Hematopoietic multipotent progenitor cell treated with erythropoietin and hydrocortisone succinate and interleukin-3 and kit ligand, for 4 days (in vitro differentiated cells): ENCODE measurements around the gene REEP6.
"Not testable (repeated sequence)": the region's sequence is repeated elsewhere in the genome, so short reads cannot be mapped to it uniquely, and the experiment has no call there.

Experiments
- DNase-seq: peaks from one replicate; pipeline ENCODE4 v3.0.0-alpha.2; 2015

The REEP6 gene

DNA sequence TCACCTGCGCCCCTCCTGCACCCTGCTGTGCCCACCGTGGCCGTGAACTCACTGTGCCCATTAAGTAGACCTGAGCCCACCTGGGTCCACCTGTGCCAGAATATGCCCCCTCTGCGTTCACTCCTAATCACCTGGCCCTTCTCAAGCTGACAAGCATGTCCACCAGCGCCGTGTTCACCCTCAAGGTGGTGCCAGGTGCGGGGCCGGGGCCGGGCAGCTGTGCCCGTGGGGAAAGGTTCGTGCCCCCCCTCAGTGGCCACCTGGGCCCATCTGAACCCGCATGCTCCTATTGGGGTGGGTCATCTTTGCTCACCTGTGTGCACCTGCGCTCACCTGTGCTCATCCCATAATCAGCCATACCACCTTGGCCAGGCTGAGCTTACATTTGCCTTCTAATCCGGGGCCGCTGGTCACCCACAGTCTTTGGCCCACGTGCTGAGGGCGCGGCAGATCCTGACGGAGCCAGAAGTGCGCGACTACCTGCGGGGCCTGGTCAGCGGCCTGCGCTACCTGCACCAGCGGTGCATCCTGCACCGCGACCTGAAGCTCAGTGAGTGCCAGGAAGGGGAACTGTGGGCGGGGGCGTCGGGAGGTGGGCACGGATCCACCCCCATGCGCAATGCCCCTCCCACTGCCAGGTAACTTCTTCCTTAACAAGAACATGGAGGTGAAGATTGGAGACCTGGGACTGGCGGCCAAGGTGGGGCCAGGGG is 35.2 kb downstream of the REEP6 start:
- DNase-seq: no peak

DNA sequence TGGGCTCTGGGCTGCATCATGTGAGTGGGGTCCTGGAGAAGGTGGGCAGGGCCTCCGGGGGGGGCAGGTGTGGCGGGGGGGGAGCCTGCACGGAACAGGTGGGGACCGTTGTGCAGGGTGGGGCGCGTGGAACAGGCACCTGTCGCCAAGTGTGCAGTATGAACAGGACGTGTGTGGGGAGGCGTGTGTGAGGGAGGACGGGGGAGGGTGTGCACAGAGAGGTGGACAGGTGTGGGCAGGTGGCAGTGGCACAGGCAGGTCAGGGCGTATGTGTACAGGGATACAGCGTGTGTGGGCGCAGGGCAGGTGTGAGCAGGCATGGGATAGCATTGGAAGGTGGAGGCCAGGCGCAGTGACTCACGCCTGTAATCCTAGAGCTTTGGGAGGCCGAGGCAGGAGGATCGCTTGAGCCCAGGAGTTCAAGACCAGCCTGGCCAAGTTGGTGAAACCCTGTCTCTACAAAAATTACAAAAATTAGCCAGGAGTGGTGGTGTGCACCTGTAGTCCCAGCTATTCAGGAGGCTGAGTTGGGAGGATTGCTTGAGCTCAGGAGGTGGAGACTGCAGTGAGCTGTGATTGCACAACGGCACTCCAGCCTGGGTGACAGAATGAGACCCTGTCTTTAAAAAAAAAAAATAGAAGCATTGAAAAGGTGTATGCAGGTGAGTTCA is 36.1 kb downstream of the REEP6 start:
- no peak for DNase-seq

DNA sequence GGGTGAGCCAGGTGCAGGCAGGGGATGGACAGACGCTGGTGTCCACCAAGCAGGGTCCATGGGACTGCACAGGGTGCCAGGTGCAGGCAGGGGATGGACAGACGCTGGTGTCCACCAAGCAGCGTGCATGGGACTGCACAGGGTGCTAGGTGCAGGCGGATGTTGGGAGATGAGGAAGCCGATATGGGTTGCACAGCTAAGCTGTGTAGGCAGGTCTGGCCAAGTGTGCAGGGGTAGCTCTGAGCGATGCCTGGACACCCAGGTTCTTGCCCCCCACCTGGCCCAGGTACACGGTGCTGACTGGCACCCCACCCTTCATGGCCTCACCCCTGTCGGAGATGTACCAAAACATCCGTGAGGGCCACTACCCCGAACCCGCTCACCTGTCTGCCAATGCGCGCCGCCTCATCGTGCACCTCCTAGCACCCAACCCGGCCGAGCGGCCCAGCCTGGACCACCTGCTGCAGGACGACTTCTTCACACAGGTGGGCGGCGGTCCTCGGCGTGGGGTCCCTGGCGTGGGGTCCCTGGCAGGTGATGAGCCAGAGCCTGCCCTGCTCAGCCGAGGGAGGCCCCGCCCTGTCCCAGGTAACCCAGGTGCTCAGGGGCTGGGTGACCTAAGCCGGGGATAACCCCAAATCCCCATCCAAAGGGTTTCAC is 36.8 kb downstream of the REEP6 start:
- no peak for DNase-seq

DNA sequence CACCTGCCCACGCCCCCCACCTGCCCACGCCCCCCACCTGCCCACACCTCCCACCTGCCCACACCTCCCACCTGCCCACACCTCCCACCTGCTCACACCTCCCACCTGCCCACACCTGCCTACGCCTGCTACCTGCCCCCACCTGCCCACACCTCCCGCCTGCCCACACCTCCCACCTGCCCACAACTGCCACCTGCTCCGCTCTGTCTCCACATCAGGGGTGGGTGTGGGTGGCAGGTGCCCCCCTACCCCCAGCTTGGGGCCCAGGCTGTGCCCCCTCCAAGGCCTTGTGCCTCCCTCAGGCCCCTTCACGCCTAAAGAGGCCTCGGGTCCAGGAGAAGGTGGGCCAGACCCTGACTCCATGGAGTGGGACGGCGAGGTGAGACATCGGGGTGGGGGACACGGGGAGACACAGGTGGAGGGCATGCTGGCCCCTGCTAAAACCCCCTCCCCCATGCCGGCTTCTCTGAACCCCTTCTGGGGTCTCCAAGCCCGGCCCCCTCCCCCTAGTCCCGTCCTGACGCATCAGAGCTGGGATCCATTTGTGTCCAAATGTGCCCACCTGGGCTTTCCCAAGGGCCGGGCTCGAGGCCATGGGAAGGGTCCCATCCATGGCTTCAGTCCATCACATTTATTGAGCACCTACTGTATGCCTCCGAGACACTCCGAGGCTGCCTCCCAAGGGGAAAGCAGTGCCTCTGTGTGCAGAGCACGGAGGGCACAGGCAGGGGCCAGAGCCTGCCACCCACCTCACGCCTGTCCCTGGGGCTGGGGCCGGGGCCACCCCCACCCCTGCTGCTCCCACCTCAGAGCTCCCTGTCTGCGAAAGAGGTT is 37.8 kb downstream of the REEP6 start:
- no peak for DNase-seq

DNA sequence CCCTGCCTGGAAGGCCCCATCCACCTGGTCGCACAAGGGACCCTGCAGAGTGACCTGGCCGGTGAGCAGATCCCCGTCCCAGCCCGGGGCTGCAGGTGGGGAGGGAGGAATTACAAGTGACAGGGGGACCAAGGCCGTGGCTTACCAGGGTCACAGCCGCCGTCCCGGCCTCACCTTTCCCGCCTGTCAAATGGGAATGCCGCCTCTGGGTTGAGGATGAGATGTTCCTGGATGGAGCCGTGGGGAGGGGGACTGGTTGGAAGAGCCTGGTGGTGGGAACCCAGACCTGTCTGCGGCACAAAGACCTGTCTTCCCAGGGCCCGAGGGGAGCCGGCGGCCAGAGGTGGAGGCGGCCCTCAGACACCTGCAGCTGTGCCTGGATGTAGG is 38.4 kb downstream of the REEP6 start:
- DNase-seq: no peak

DNA sequence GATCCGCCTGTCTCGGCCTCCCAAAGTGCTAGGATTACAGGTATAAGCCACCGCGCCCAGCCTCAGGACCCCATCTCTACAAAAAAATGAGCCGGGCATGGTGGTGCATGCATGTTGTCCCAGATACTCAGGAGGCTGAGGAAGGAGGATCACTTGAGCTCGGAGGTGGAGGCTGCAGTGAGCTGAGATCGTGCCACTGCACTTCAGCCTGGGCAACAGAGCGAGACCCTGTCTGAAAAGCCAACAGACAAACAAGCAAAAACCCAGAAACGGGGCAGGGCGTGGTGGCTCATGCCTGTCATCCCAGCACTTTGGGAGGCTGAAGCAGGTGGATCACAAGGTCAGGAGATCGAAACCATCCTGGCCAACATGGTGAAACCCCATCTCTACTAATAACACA is 39.9 kb downstream of the REEP6 start:
- not testable (repeated sequence) for DNase-seq

DNA sequence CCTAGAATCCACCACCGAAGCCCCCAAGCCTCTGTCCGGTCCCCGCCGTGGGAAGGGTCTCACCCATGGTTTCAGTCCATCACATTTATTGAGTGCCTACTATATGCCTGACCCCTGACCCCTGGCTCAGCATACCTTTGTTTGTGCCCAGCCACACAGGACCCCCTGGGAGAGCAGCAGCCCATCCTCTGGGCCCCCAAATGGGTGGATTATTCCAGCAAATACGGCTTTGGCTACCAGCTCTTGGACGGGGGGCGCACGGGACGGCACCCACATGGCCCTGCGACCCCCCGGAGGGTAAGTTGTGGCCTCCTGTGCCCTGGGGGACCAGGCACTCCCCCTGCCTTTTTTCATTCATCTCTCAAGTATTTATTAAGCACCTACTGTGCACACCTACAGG is 40.6 kb downstream of the REEP6 start:
- DNase-seq: no peak

DNA sequence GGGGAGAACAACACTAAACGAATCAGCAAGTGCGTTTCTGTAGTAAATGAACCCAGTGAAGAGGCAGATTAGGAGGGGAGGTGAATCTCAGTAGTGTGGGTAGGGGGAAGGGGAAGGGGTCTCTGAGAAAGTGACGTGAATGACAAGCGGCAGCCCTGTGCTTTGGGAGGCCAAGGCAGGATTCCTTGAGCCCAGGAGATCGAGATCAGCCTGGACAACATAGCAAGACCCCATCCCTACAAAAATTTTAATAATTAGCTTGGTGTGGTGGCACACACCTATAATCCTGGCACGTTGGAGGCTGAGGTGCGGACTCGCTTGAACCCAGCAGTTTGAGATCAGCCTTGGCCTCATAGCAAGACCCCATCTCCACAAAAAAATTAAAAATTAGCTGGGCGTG is 41.0 kb downstream of the REEP6 start:
- DNase-seq: no peak

DNA sequence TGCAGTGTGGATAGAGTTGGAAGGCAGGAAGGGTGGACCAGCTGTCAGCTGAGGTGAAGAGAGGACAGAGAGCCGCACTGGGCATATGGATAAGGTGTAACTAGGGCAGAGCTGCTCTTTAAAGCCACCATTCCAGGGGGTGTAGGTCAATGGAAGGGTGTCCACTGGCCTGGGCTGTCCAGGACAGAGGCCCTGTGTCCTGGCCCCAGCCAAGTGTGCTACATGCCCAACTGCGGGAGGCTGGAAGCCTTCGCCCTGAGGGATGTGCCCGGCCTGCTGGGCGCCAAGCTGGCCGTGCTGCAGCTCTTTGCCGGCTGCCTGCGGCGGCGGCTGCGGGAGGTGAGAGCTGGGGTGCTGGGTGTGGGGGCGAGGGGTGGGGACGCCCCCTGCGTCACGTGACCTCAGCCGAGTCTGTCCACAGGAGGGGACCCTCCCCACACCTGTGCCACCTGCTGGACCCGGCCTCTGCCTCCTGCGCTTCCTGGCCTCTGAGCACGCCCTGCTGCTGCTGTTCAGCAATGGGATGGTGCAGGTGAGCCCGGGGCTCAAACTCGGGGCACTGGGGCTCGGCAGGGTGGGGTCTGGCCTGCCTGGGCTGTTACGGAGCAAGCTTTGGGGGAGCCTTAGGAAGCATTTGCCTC is 42.6 kb downstream of the REEP6 start:
- DNase-seq: no peak

DNA sequence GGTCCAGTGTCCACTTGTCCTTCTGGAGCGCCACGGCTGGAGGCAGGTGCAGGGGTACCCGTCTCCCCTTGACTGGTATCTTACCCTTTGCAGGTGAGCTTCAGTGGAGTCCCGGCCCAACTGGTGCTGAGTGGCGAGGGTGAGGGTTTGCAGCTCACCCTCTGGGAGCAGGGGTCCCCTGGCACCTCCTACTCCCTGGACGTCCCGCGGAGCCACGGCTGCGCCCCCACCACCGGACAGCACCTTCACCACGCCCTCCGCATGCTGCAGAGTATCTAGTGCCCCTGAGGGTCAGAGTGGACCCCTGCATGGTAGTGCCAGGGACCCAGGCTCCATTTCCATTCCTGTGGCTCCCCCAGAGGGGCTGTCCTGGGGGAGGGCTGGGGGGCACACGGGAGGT is 44.0 kb downstream of the REEP6 start:
- no peak for DNase-seq

DNA sequence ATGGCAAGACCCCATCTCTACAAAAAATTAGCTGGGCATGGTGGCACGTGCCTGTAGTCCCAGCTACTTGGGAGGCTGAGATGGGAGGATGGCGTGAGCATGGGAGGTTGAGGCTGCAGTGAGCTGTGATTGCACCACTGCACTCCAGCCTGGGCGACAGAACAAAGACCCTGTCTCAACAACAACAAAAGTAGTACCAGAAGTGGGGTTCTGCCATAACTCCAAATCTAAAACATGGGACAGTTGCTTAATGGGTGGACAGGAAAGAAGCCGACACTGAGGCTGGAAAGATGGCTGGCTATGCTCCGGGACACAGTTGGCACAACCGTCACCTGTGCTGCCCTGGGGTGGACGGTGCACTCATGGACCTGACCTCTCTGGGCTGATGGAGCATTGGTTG is 44.7 kb downstream of the REEP6 start:
- not testable (repeated sequence) for DNase-seq

DNA sequence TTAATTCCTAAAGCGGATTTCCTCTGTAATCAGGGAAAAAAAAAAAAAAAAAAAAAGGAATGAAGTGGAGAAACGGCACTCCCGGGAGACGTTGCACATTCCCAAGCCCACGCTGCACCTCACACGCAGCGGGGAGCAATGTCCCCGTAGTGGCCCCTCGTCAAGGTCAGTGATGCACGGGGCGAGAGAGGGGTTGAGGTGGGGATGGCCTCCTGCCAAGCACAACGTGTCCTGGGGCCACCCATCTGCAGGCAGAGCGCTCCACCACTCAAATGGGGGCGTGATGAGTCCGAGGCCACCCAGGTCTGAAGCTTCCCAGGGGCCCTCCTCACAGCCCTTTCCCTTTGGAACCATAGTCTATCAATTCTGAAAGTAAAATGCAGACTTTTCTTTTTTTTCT is 48.0 kb downstream of the REEP6 start:
- no peak for DNase-seq

DNA sequence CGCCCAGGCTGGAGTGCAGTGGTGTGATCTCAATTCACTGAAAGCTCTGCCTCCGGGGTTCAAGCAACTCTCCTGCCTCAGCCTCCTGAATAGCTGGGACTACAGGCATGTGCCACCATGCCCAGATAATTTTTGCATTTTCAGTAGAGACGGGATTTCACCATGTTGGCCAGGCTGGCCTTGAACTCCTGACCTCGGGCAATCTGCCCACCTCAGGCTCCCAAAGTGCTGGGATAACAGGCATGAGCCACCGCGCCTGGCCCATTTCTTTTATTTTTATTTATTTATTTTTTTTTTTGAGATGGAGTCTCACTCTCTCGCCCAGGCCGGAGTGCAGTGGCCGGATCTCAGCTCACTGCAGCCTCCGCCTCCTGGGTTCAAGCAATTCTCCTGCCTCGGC is 48.8 kb downstream of the REEP6 start:
- not testable (repeated sequence) for DNase-seq

DNA sequence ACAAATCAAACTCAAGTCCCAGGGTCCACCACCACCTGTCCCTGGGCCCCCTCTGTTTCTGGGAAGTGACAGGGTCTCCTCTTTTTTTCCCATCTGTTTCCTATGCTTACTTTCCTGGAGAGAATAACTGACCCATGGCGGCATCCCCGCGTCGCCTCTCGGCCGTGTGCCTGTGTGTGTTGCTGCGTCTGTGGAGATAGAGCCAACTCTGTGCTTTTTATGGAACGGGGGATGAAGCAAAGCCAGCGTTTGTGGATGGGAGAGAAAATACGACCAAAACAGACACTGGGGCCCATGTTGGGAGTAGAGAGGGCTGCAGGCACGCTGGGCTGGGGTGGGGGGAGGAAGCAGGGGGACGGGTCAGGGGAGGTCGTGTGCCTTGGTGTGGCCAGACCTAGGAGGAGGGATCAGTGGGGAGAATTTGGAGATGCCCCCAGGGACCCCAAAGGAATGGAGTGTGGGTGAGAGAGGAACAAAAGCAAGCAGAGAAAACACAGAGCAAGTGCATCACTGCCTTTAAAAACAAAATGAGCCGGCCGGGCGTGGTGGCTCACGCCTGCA is 49.5 kb downstream of the REEP6 start:
- no peak for DNase-seq
